ENCODE data around the gene SLC24A3. TPM values are rescaled to one million over a fixed set of nuclear protein-coding genes. Genes with fewer than 3 reads are reported as not detected.

The SLC24A3 gene
- polyA plus RNA-seq, 1 donor (not counting 4 experiments of a cell fraction or from before 2014, with no cell fraction given) = 0.17 TPM

DNA sequence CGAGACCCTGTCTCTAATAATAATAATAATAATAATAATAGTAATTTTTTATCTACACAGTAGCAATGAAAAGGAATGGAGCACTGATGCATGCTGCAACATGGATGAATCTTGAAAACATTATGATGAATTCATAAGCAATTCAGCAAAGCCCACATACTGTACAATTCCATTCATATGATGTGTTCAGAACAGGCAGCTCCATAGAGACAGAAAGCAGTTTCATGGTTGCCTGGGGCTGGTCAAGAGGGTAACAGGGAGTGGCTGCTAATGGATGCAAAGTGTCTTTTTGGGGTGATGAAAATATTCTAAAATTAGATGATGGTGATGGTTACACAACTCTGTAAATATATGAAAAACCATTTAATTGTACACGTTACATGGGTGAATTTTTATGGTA is 43.6 kb downstream of the SLC24A3 start:
- no peak overlapping the region for H3K4me2 ChIP-seq (ENCODE audit: control insufficient read depth, extremely low read depth, insufficient read depth, low read depth, low read length)
- no peaks in the 10 kb centered on the region for H4K20me1 ChIP-seq (ENCODE audit: control insufficient read depth, extremely low read depth, insufficient read depth, low read length)
- H3K9me1 ChIP-seq (ENCODE audit: control insufficient read depth, extremely low read depth, insufficient read depth, low read length) = no peaks in the 10 kb centered on the region
- FAIRE-seq (peak; percentile 64), DNase-seq (ENCODE audit: low read depth, low spot score) (peak; percentile 32)
- dilution Hi-C loops (cut with MboI; ENCODE audit: extremely low pct_ligation_motif_present, low sequenced_read_pairs) = no loop called here
- no peaks in the 10 kb centered on the region for H3K27me3 ChIP-seq (ENCODE audit: control insufficient read depth, extremely low read depth, insufficient read depth, low read length)
- H3K36me3 ChIP-seq (ENCODE audit: control insufficient read depth in 2 of 2, extremely low read depth in 1 of 2, insufficient read depth in 2 of 2, low read length in 2 of 2) = no peaks in the 10 kb centered on the region
- no peak for TF ChIP-seq CTCF (optimal IDR thresholded peaks at IDR 0.05 in 1 of 3, IDR thresholded peaks at IDR 0.05 in 1 of 3, conservative IDR thresholded peaks at IDR 0.05 in 1 of 3; ENCODE audit: extremely low read depth in 1 of 3, insufficient read depth in 2 of 3, low read length in 3 of 3)
- TF ChIP-seq EZH2 (IDR thresholded peaks at IDR 0.05; ENCODE audit: low read length) = no peak
- no peak overlapping the region for H2AFZ ChIP-seq (ENCODE audit: control insufficient read depth, low read length)
- no peaks in the 10 kb centered on the region for H3K79me2 ChIP-seq (ENCODE audit: control insufficient read depth, insufficient read depth, low read length)
- H3K4me3 ChIP-seq (ENCODE audit: control insufficient read depth in 2 of 3, extremely low read depth in 1 of 3, insufficient read depth in 2 of 3, low read depth in 1 of 3, low read length in 3 of 3) = no peak overlapping the region
- H3K27ac ChIP-seq (ENCODE audit: control insufficient read depth, insufficient read depth, low read length) = no peak overlapping the region
- peaks cover 37% of the 10 kb centered on the region for H3K4me1 ChIP-seq (ENCODE audit: control insufficient read depth, extremely low read depth, insufficient read depth, low read length)
- no peak overlapping the region for H3K9ac ChIP-seq (ENCODE audit: control insufficient read depth, extremely low read depth, insufficient read depth, low read length)
- H3K9me3 ChIP-seq (ENCODE audit: control insufficient read depth, low read depth, low read length) = no peaks in the 10 kb centered on the region

GRCh38 chr20:19256906-19257595 is 44.6 kb downstream of the SLC24A3 start:
- no peak overlapping the region for H3K4me2 ChIP-seq (ENCODE audit: control insufficient read depth, extremely low read depth, insufficient read depth, low read depth, low read length)
- H3K27ac ChIP-seq (ENCODE audit: control insufficient read depth, insufficient read depth, low read length) = no peak overlapping the region
- TF ChIP-seq CTCF (optimal IDR thresholded peaks at IDR 0.05 in 1 of 3, IDR thresholded peaks at IDR 0.05 in 1 of 3, conservative IDR thresholded peaks at IDR 0.05 in 1 of 3; ENCODE audit: extremely low read depth in 1 of 3, insufficient read depth in 2 of 3, low read length in 3 of 3) = no peak
- no peak for TF ChIP-seq EZH2 (IDR thresholded peaks at IDR 0.05; ENCODE audit: low read length)
- H3K9me3 ChIP-seq (ENCODE audit: control insufficient read depth, low read depth, low read length) = no peaks in the 10 kb centered on the region
- DNase-seq (ENCODE audit: low read depth, low spot score) (no peak), FAIRE-seq (no peak)
- no peak overlapping the region for H3K9ac ChIP-seq (ENCODE audit: control insufficient read depth, extremely low read depth, insufficient read depth, low read length)
- no peaks in the 10 kb centered on the region for H3K9me1 ChIP-seq (ENCODE audit: control insufficient read depth, extremely low read depth, insufficient read depth, low read length)
- H4K20me1 ChIP-seq (ENCODE audit: control insufficient read depth, extremely low read depth, insufficient read depth, low read length) = no peaks in the 10 kb centered on the region
- dilution Hi-C loops (cut with MboI; ENCODE audit: extremely low pct_ligation_motif_present, low sequenced_read_pairs) = no loop called here
- H3K27me3 ChIP-seq (ENCODE audit: control insufficient read depth, extremely low read depth, insufficient read depth, low read length) = no peaks in the 10 kb centered on the region
- H3K36me3 ChIP-seq (ENCODE audit: control insufficient read depth in 2 of 2, extremely low read depth in 1 of 2, insufficient read depth in 2 of 2, low read length in 2 of 2) = no peaks in the 10 kb centered on the region
- no peak overlapping the region for H3K4me3 ChIP-seq (ENCODE audit: control insufficient read depth in 2 of 3, extremely low read depth in 1 of 3, insufficient read depth in 2 of 3, low read depth in 1 of 3, low read length in 3 of 3)
- H2AFZ ChIP-seq (ENCODE audit: control insufficient read depth, low read length) = no peak overlapping the region
- H3K4me1 ChIP-seq (ENCODE audit: control insufficient read depth, extremely low read depth, insufficient read depth, low read length) = peaks cover 37% of the 10 kb centered on the region
- H3K79me2 ChIP-seq (ENCODE audit: control insufficient read depth, insufficient read depth, low read length) = no peaks in the 10 kb centered on the region
